Adrenal gland (tissue), 12 donors: ENCODE measurements around the gene TMCC1. TPM values are rescaled to one million over a fixed set of nuclear protein-coding genes. Genes with fewer than 3 reads are reported as not detected.

ENCODE experiments used
- DNase-seq, 7 donors: peaks; one replicate each; pipeline ENCODE4 v3.0.0-alpha.2; 2019 to 2020
- H3K27ac ChIP-seq, 5 donors: fragments of 200-600 bp; sonication (generic) in 4 of 5; 1 replicate in 3 of 5; 2 replicates in 2 of 5; pipeline versions ENCODE4 v1.5.1 to v1.8.0; 2016 to 2020; ENCODE audit warnings: mild to moderate bottlenecking in 1 of 5
- H3K27me3 ChIP-seq: fragments of 200-600 bp; 2 replicates; pipeline ENCODE4 v1.8.0; 2021
- H3K36me3 ChIP-seq, 2 donors: fragments of 200-600 bp; replicated peaks in 1 of 2; 1 replicate in 1 of 2; 2 replicates in 1 of 2; pipeline versions ENCODE4 v1.5.1 to v1.8.0; 2018 to 2022
- H3K4me1 ChIP-seq, 2 donors: fragments of 200-600 bp; replicated peaks in 1 of 2; 1 replicate in 1 of 2; 2 replicates in 1 of 2; pipeline versions ENCODE4 v1.5.1 to v1.8.0; 2018 to 2021
- H3K4me3 ChIP-seq, 4 donors: fragments of 200-600 bp; sonication (generic) in 3 of 4; one replicate each; pipeline ENCODE4 v1.5.1; 2016 to 2018
- H3K9me3 ChIP-seq, 3 donors: fragments of 200-600 bp; sonication (generic) in 1 of 3; replicated peaks in 1 of 3; 1 replicate in 2 of 3; 2 replicates in 1 of 3; pipeline versions ENCODE4 v1.5.1 to v1.8.0; 2016 to 2021
- POLR2A ChIP-seq, 2 donors: fragments of 450-650 bp; IDR thresholded peaks; one replicate each; pipeline ENCODE4 v1.6.1; 2017; ENCODE audit warnings: antibody characterized with exemption in 2 of 2, mild to moderate bottlenecking in 2 of 2, moderate library complexity in 1 of 2
- WGBS, 4 donors: extraction: QIAGEN DNeasy Blood & Tissue Kit in 2 of 4; methylation state at CpG; one replicate each; pipeline versions ENCODE4 v1.1.5 to v1.1.7; 2013 to 2017; 5-methylcytosine and 5-hydroxymethylcytosine counted together
- intact Hi-C, 2 donors: fragments of 100-400 bp; cut with DNase I; formaldehyde crosslinking; loops; one replicate each; pipeline versions ENCODE4 v1.14.1 to v1.15.0; 2022 to 2023
- polyA plus RNA-seq, 3 donors: library from polyadenylated mRNA; stranded (reverse); fragments of 200-250 nt in 2 of 3; fragments of 350-450 nt in 1 of 3; fragmentation: Illumina TruSeq in 1 of 3; extraction: RNeasy Lipid Tissue Mini Kit (QIAGEN cat#74804) in 1 of 3; gene quantifications; one replicate each; pipeline ENCODE4 v1.2.3, GENCODE V29; 2013 to 2014
- total RNA-seq, 9 donors: library from RNA; depleted of rRNA in 4 of 9; stranded (reverse); fragments of >200 nt in 4 of 9; fragments of 120-200 nt in 1 of 9; fragmentation: NEBNext Ultra II Directional in 1 of 9; extraction: Animal tissue kit (Norgen Biotek cat#: 25700) in 1 of 9; gene quantifications; one replicate each; pipeline versions ENCODE4 v1.1.0 to v1.2.4, GENCODE V29; 2013 to 2023
- TF ChIP-seq, protein P1 (sequence below), 6 experiments: fragments of 450-650 bp in 4 of 6; fragments of 200-600 bp in 2 of 6; sonication (generic) in 1 of 6; IDR thresholded peaks; 1 replicate in 5 of 6; 2 replicates in 1 of 6; pipeline versions ENCODE4 v1.5.1 to v1.8.0; 2016 to 2021; ENCODE audit warnings: antibody characterized with exemption in 6 of 6, mild to moderate bottlenecking in 2 of 6, moderate library complexity in 1 of 6
- donor health status: healthy with polysubstance abuse.
- donor health status: Bipolar disorder and iron deficiency.
- donor health status: DM: yes; HTN: yes; CAD: no.
- donor health status: DM: no; HTN: no; CAD: no.
- donor health status: DM: no; HTN: no; CAD: no.
- donor health status: DM: yes; HTN: yes; CAD: no.

TMCC1 gene
- total and polyA plus RNA-seq, 12 donors: 6.3 to 141 (median 22.9) TPM

DNA sequence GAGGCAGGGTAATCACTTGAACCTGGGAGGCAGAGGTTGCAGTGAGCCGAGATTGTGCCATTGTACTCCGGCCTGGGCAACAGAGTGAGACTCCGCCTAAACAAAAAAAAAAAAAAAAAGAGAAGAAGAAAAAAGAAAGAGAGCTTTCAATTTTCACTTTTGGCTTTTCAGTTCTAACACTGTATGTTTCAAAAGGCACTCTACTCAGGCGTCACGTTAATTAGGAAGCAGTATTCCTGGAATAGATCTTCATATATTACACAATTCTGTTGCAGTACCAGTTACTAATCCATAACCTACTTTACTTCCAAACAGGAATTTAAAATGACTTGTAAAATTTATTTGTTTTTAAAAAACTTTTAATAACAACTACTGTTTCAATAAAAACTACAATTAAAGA, 155.3 kb downstream of the TMCC1 start:
- Histone ChIP-seq H3K36me3 (no peaks in the 10 kb centered on the region), H3K27me3 (no peaks in the 10 kb centered on the region), H3K9me3 (no peaks in the 10 kb centered on the region), H3K27ac (no peak overlapping the region), H3K4me3 (no peak overlapping the region), H3K4me1 (peaks cover 13 to 28% of the 10 kb centered on the region in 2 donors)
- TF ChIP-seq POLR2A (IDR thresholded peaks at IDR 0.05): no peak
- TF ChIP-seq, protein P1, sequence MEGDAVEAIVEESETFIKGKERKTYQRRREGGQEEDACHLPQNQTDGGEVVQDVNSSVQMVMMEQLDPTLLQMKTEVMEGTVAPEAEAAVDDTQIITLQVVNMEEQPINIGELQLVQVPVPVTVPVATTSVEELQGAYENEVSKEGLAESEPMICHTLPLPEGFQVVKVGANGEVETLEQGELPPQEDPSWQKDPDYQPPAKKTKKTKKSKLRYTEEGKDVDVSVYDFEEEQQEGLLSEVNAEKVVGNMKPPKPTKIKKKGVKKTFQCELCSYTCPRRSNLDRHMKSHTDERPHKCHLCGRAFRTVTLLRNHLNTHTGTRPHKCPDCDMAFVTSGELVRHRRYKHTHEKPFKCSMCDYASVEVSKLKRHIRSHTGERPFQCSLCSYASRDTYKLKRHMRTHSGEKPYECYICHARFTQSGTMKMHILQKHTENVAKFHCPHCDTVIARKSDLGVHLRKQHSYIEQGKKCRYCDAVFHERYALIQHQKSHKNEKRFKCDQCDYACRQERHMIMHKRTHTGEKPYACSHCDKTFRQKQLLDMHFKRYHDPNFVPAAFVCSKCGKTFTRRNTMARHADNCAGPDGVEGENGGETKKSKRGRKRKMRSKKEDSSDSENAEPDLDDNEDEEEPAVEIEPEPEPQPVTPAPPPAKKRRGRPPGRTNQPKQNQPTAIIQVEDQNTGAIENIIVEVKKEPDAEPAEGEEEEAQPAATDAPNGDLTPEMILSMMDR (IDR thresholded peaks at IDR 0.05): no peak
- WGBS, 4 donors: 54 to 78% (median 74%) methylated on average over 5 of the region's 5 CpGs
- no peak for DNase-seq
- intact Hi-C loops: no loop called here

DNA sequence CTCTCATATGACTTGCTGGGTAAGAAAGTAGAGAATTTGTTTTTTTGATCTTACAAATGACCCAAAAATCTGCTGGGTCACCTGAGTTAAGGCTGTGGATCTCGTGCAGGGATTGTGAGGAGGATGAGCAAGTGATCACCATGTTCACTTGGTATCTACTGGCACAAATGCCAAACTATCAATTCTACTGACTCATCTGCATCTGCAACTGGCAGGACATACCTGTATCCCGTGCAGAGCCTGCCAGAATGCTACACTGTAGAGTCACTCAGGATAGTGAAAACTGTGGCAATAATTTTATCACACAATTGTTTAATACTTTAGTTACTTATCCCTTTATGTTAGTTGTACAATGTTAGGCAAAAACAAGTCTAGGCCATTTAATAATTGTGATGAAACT, 157.4 kb downstream of the TMCC1 start:
- no peak for DNase-seq
- Histone ChIP-seq H3K9me3 (no peaks in the 10 kb centered on the region), H3K36me3 (no peaks in the 10 kb centered on the region), H3K27ac (no peak overlapping the region), H3K27me3 (no peaks in the 10 kb centered on the region), H3K4me3 (no peak overlapping the region), H3K4me1 (peaks cover 0 to 11% of the 10 kb centered on the region in 2 donors)
- WGBS, 4 donors: 50 to 77% (median 64%) methylated on average over 2 of the region's 2 CpGs
- intact Hi-C loops: no loop called here
- TF ChIP-seq, protein P1 (IDR thresholded peaks at IDR 0.05): no peak
- no peak for TF ChIP-seq POLR2A (IDR thresholded peaks at IDR 0.05)

DNA sequence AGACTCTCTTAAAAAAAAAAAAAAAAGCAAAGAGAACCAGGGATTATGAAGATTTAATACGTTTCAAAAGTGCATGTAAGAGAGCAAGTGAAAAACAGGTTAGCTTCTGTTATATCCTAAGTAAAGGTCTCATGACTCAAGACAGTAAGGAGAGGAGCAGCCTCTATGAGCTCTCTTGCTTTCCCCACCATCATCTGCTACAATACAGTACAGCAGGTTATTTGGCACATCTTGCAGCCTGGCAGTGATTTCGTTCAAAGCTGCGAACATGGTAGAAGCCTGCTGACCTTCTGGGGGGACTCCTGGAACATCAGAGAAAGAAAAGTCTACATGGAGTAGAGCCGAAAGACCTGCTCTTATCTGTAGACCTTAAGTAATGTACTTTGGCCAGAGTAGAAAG, 157.9 kb downstream of the TMCC1 start:
- TF ChIP-seq, protein P1 (IDR thresholded peaks at IDR 0.05): no peak
- no peak for TF ChIP-seq POLR2A (IDR thresholded peaks at IDR 0.05)
- intact Hi-C loops: no loop called here

DNA sequence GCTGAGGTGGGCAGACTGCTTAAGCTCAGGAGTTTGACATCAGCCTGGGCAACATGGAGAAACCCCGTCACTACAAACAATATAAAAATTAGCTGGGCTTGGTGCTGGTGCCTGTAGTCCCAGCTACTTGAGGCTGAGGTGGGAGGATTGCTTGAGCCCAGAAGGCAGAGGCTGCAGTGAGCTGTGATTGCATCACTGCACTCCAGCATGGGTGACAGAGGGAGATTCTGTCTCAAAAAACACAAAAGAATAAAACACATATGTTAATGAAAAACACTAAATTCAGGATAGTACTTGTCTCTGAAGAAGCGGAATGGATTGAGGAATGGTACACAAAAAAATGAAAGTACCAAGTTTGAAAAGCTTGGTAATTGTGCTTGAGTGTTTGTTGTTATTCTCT, 159.1 kb downstream of the TMCC1 start:
- Histone ChIP-seq H3K4me3 (no peak overlapping the region), H3K36me3 (no peaks in the 10 kb centered on the region), H3K27ac (no peak overlapping the region), H3K27me3 (no peaks in the 10 kb centered on the region), H3K9me3 (no peaks in the 10 kb centered on the region), H3K4me1 (peaks cover 0 to 9% of the 10 kb centered on the region in 2 donors)
- no peak for TF ChIP-seq POLR2A (IDR thresholded peaks at IDR 0.05)
- TF ChIP-seq, protein P1 (IDR thresholded peaks at IDR 0.05): no peak
- intact Hi-C loops: no loop called here
- no peak for DNase-seq
- WGBS, 4 donors: 94 to 100% (median 97%) methylated on average over 2 of the region's 2 CpGs

More for the DNA sequence above, 157.9 kb downstream of the TMCC1 start:
- H3K36me3 ChIP-seq: no peaks in the 10 kb centered on the region
- H3K27me3 ChIP-seq: no peaks in the 10 kb centered on the region
- no peak for DNase-seq
- no peaks in the 10 kb centered on the region for H3K9me3 ChIP-seq
- H3K4me1 ChIP-seq: peaks cover 0 to 9% of the 10 kb centered on the region in 2 donors
- H3K4me3 ChIP-seq: no peak overlapping the region
- H3K27ac ChIP-seq: no peak overlapping the region
- 52 to 84% (median 66%) methylated on average over 4 of the region's 4 CpGs for WGBS, 4 donors
